ENCODE results near the gene EXOC7. TPM values are rescaled to one million over a fixed set of nuclear protein-coding genes. Genes with fewer than 3 reads are reported as not detected.
A peak's percentile ranks its signal among the peaks of the same experiment; 100 is the strongest.

The EXOC7 gene
- total RNA-seq, 1 donor from 2014 or later = 145 TPM

DNA sequence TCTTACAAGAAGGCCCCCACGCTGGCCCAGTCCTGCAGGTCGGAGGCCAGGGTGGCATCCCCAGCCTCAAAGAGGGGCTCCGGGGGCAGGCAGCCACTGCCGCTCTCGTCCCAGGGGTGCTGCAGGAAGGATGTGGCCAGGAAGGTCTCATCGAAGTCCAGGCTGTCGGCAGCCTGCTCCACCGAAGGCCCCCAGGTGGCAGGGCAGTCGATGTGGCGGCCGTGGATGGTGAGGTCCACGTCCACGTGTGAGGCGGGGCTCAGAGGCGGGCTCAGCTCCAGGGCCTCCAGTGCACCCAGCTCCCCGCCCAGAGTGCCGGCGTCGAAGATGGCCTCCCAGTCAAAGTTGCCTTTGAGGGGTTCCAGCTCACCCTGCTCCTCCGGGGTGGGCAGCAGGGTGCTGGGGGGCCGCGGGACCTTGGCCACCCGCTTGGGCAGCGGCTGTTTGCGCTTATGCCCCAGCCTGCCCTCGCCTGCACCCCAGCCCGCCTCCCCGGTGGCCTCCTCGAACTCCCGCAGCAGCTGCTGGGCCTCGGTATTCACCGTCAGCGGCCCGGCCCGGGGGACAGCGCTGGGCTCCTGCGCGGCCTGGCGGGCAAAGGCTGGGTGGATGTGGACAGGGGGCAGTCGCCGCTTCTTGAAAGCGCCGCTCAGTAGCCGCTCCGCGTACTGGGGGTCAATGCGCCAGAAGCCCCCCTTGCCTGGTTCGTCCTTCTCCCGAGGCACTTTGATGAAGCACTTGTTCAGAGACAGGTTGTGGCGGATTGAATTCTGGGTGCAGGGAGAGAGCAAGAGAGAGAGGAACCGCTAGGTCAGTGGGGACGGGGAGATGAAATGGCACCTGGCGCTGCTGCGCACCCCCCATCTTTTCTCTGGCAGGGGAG, 34.0 kb upstream of the EXOC7 start:
- H3K27me3 Mint-ChIP-seq (ENCODE audit: low read depth, unreplicated experiment) = peaks cover 48% of the 10 kb centered on the region

DNA sequence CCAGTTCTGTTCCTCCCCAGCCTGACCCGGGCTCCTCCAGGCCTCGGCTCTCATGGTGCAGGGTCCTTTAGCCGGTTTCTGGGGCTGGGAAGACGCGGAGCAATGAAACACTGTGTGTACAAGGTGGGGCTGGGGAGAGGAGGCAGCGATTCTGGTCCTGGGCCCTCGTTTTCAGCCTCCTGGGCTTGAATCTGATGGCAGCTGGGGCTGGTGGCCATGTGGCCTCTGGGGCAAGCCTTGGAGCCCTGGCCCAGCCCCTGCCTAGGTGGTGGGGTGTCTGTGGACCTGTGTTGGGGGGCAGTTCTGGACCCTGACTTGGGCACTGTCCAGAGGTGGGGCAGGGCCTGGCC, 33.4 kb upstream of the EXOC7 start:
- H3K4me1 Mint-ChIP-seq (ENCODE audit: low read depth, unreplicated experiment) = peaks cover 14% of the 10 kb centered on the region
- H3K27ac ChIP-seq (ENCODE audit: low read depth, low read length) = no peak overlapping the region
- H3K4me2 ChIP-seq (ENCODE audit: low read length) = no peak overlapping the region
- H4K20me1 ChIP-seq (ENCODE audit: insufficient read depth, low read length) = no peaks in the 10 kb centered on the region
- H2AFZ ChIP-seq (ENCODE audit: low read depth, low read length) = no peak overlapping the region
- TF ChIP-seq CTCF (IDR thresholded peaks at IDR 0.05; ENCODE audit: insufficient read depth, low read depth, low read length) (no peak), EZH2 (IDR thresholded peaks at IDR 0.05; ENCODE audit: insufficient read depth, low read length) (no peak)
- H3K36me3 ChIP-seq (ENCODE audit: insufficient read depth, low read length) = no peaks in the 10 kb centered on the region
- H3K4me3 ChIP-seq (ENCODE audit: insufficient read depth, low read depth, low read length) = no peak overlapping the region
- H3K36me3 Mint-ChIP-seq (ENCODE audit: low read depth, unreplicated experiment) = no peaks in the 10 kb centered on the region
- H3K27me3 ChIP-seq (ENCODE audit: insufficient read depth, low read length) = peaks cover 50% of the 10 kb centered on the region
- no peaks in the 10 kb centered on the region for H3K79me2 ChIP-seq (ENCODE audit: insufficient read depth, low read length)
- peaks cover 7% of the 10 kb centered on the region for H3K4me1 ChIP-seq (ENCODE audit: insufficient read depth, low read length)
- H3K9me3 Mint-ChIP-seq (ENCODE audit: unreplicated experiment) = no peaks in the 10 kb centered on the region
- DNase-seq (ENCODE audit: low read depth) (no peak), FAIRE-seq (no peak)
- peaks cover 44% of the 10 kb centered on the region for H3K27me3 Mint-ChIP-seq (ENCODE audit: low read depth, unreplicated experiment)
- no peak overlapping the region for H3K9ac ChIP-seq (ENCODE audit: low read length)
- H3K27ac Mint-ChIP-seq (ENCODE audit: unreplicated experiment) = no peak overlapping the region
- H3K9me3 ChIP-seq (ENCODE audit: insufficient read depth, low read depth, low read length) = no peaks in the 10 kb centered on the region
- H3K4me3 Mint-ChIP-seq (ENCODE audit: unreplicated experiment) = no peak overlapping the region

More for the DNA sequence above, 34.0 kb upstream of the EXOC7 start:
- H3K9me3 Mint-ChIP-seq (ENCODE audit: unreplicated experiment) = no peaks in the 10 kb centered on the region
- Histone ChIP-seq H4K20me1 (ENCODE audit: insufficient read depth, low read length) (no peaks in the 10 kb centered on the region), H3K79me2 (ENCODE audit: insufficient read depth, low read length) (no peaks in the 10 kb centered on the region), H3K9ac (ENCODE audit: low read length) (peak overlapping the region; percentile 10), H3K4me2 (ENCODE audit: low read length) (peak overlapping the region; percentile 41), H3K4me3 (ENCODE audit: insufficient read depth, low read depth, low read length) (no peak overlapping the region), H3K9me3 (ENCODE audit: insufficient read depth, low read depth, low read length) (no peaks in the 10 kb centered on the region), H2AFZ (ENCODE audit: low read depth, low read length) (peak overlapping the region; percentile 47), H3K27ac (ENCODE audit: low read depth, low read length) (no peak overlapping the region), H3K36me3 (ENCODE audit: insufficient read depth, low read length) (no peaks in the 10 kb centered on the region), H3K27me3 (ENCODE audit: insufficient read depth, low read length) (peaks cover 50% of the 10 kb centered on the region), H3K4me1 (ENCODE audit: insufficient read depth, low read length) (peaks cover 7% of the 10 kb centered on the region)
- no peaks in the 10 kb centered on the region for H3K36me3 Mint-ChIP-seq (ENCODE audit: low read depth, unreplicated experiment)
- peaks cover 14% of the 10 kb centered on the region for H3K4me1 Mint-ChIP-seq (ENCODE audit: low read depth, unreplicated experiment)
- peak overlapping the region; percentile 74 for H3K4me3 Mint-ChIP-seq (ENCODE audit: unreplicated experiment)
- FAIRE-seq = no peak
- peak overlapping the region; percentile 72 for H3K27ac Mint-ChIP-seq (ENCODE audit: unreplicated experiment)
- DNase-seq (ENCODE audit: low read depth) = no peak
- peak; percentile 42 for TF ChIP-seq EZH2 (IDR thresholded peaks at IDR 0.05; ENCODE audit: insufficient read depth, low read length)
- TF ChIP-seq CTCF (IDR thresholded peaks at IDR 0.05; ENCODE audit: insufficient read depth, low read depth, low read length) = no peak
